Thoracic aorta (tissue), 2 donors: ENCODE results near the gene MLPH. TPM values are rescaled to one million over a fixed set of nuclear protein-coding genes. Genes with fewer than 3 reads are reported as not detected.

Experiments
- ATAC-seq: fragments of 150-250 bp; one replicate; pipeline ENCODE4 v1.8.0; 2017; ENCODE audit warnings: low read depth; ENCODE audit not compliant: insufficient number of reproducible peaks, low FRiP score
- DNase-seq: peaks from one replicate; pipeline ENCODE4 v3.0.0-alpha.2; 2020; ENCODE audit warnings: low spot score
- H3K27ac ChIP-seq, 2 donors: fragments of 200-600 bp; sonication (generic); 1 replicate in 1 of 2; 2 replicates in 1 of 2; pipeline ENCODE4 v1.5.1; 2016; ENCODE audit warnings: mild to moderate bottlenecking in 2 of 2, moderate library complexity in 2 of 2
- H3K27me3 ChIP-seq: fragments of 200-600 bp; sonication (generic); replicated peaks from 2 replicates; pipeline ENCODE4 v1.6.0; 2016; ENCODE audit warnings: mild to moderate bottlenecking; ENCODE audit not compliant: insufficient read depth
- H3K36me3 ChIP-seq: fragments of 200-600 bp; sonication (generic); one replicate; pipeline ENCODE4 v1.5.1; 2016
- H3K4me1 ChIP-seq, 2 donors: fragments of 200-600 bp; sonication (generic); 1 replicate in 1 of 2; 2 replicates in 1 of 2; pipeline versions ENCODE4 v1.5.1 to v1.6.0; 2016; ENCODE audit warnings: low read depth in 2 of 2, mild to moderate bottlenecking in 1 of 2; ENCODE audit not compliant: control insufficient read depth in 1 of 2
- H3K4me3 ChIP-seq: fragments of 200-600 bp; sonication (generic); 2 replicates; pipeline ENCODE4 v1.5.1; 2016; ENCODE audit warnings: mild to moderate bottlenecking
- H3K9me3 ChIP-seq: fragments of 200-600 bp; sonication (generic); 2 replicates; pipeline ENCODE4 v1.5.1; 2016
- CTCF ChIP-seq: fragments of 200-600 bp; sonication (generic); IDR thresholded peaks from one replicate; pipeline ENCODE4 v1.5.1; 2019; ENCODE audit warnings: antibody characterized with exemption
- total RNA-seq, 2 donors: library from RNA; depleted of rRNA; stranded (reverse); fragments of >200 nt; gene quantifications; one replicate each; pipeline versions ENCODE4 v1.1.0 to v1.2.3, GENCODE V29; 2016

The MLPH gene
- total RNA-seq, 2 donors from 2014 or later: 2.0 to 7.4 TPM

- DNase-seq: no peak
- peak overlapping the region; percentile 86 for H3K4me3 ChIP-seq
- peak overlapping the region; percentile 74 to 81 for H3K27ac ChIP-seq
- peaks cover 5 to 31% of the 10 kb centered on the region in 2 donors for H3K4me1 ChIP-seq
- no peaks in the 10 kb centered on the region for H3K9me3 ChIP-seq
- no peaks in the 10 kb centered on the region for H3K27me3 ChIP-seq
- TF ChIP-seq CTCF: no peak
- H3K36me3 ChIP-seq: no peaks in the 10 kb centered on the region
- ATAC-seq: no peak
These were observed 12.6 kb upstream of the MLPH start for GRCh38 chr2:237474442-237474911.

GRCh38 chr2:237474931-237475703 is 11.9 kb upstream of the MLPH start:
- TF ChIP-seq CTCF: peak; percentile 95
- ATAC-seq (peak; percentile 56), DNase-seq (no peak)
- no peaks in the 10 kb centered on the region for H3K9me3 ChIP-seq
- H3K36me3 ChIP-seq: no peaks in the 10 kb centered on the region
- H3K4me1 ChIP-seq: peaks cover 5 to 37% of the 10 kb centered on the region in 2 donors
- no peaks in the 10 kb centered on the region for H3K27me3 ChIP-seq
- H3K4me3 ChIP-seq: peak overlapping the region; percentile 86
- H3K27ac ChIP-seq: peak overlapping the region; percentile 74 to 81

GRCh38 chr2:237475704-237476141 is 11.3 kb upstream of the MLPH start:
- Histone ChIP-seq H3K4me3 (peak overlapping the region; percentile 86), H3K9me3 (no peaks in the 10 kb centered on the region), H3K27ac (peak overlapping the region; percentile 74 to 81), H3K27me3 (no peaks in the 10 kb centered on the region), H3K36me3 (no peaks in the 10 kb centered on the region), H3K4me1 (peaks cover 5 to 41% of the 10 kb centered on the region in 2 donors)
- ATAC-seq (no peak), DNase-seq (no peak)
- peak; percentile 10 for TF ChIP-seq CTCF

- Histone ChIP-seq H3K4me3 (no peak overlapping the region), H3K27ac (no peak overlapping the region), H3K9me3 (no peaks in the 10 kb centered on the region), H3K4me1 (peaks cover 5 to 38% of the 10 kb centered on the region in 2 donors), H3K27me3 (no peaks in the 10 kb centered on the region), H3K36me3 (no peaks in the 10 kb centered on the region)
- no peak for ATAC-seq
- no peak for DNase-seq
- no peak for TF ChIP-seq CTCF
These were observed 9.0 kb upstream of the MLPH start for GRCh38 chr2:237478095-237478494.

- Histone ChIP-seq H3K4me3 (no peak overlapping the region), H3K9me3 (no peaks in the 10 kb centered on the region), H3K36me3 (no peaks in the 10 kb centered on the region), H3K27me3 (no peaks in the 10 kb centered on the region), H3K4me1 (peaks cover 5 to 38% of the 10 kb centered on the region in 2 donors), H3K27ac (no peak overlapping the region)
- TF ChIP-seq CTCF: no peak
- no peak for ATAC-seq
- no peak for DNase-seq
These were observed 8.1 kb upstream of the MLPH start for GRCh38 chr2:237478979-237479378.
